GM12891 (cell line): Measurements from ENCODE around the gene FSTL5.

ENCODE experiments used
- POLR2A ChIP-seq: IDR thresholded peaks from 2 replicates; pipeline ENCODE4 v1.6.1; 2011; ENCODE audit warnings: low read depth, low read length, control low read depth
- POLR2AphosphoS5 ChIP-seq: IDR thresholded peaks from 2 replicates; pipeline ENCODE4 v1.6.1; 2011; ENCODE audit warnings: low read depth, low read length, control low read depth
- TAF1 ChIP-seq: IDR thresholded peaks from 2 replicates; pipeline ENCODE4 v1.6.1; 2011; ENCODE audit warnings: low read depth, low read length, control low read depth

- TF ChIP-seq POLR2A (no peak), POLR2AphosphoS5 (no peak), TAF1 (no peak)
These were observed 466.9 kb downstream of the FSTL5 start for GRCh38 chr4:161696944-161697343.
